ENCODE measurements around the gene RAB37. TPM values are rescaled to one million over a fixed set of nuclear protein-coding genes. Genes with fewer than 3 reads are reported as not detected.
A peak's percentile ranks its signal among the peaks of the same experiment; 100 is the strongest.

RAB37 gene
- total and polyA plus RNA-seq, 2 of the 13 experiments (the other 11 are each of a cell fraction or from before 2014, with no cell fraction given) = 0.91 to 3.7 TPM

GRCh38 chr17:74736513-74737298, at the start of gene RAB37 (continued):
- TF ChIP-seq, protein P1, sequence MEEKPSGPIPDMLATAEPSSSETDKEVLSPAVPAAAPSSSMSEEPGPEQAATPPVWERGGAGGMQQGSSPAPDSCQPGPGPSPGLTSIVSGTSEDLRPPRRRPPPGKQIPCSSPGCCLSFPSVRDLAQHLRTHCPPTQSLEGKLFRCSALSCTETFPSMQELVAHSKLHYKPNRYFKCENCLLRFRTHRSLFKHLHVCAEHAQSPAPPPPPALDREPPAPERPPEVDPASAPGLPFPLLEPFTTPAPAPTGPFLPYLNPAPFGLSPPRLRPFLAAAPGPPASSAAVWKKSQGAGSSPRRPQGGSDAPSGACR (CRISPR knock-in tag; IDR thresholded peaks at IDR 0.05) = peak; percentile 62; the same call in 1 of the 2 replicates
- TF ChIP-seq HNF1B (CRISPR knock-in tag; IDR thresholded peaks at IDR 0.05) (peak; percentile 90), THYN1 (CRISPR knock-in tag; IDR thresholded peaks at IDR 0.05; ENCODE audit: borderline replicate concordance, low read depth) (0 out of 2 replicates have a peak, but pooled peaks have one; percentile 25), NFIB (CRISPR knock-in tag; IDR thresholded peaks at IDR 0.05; ENCODE audit: borderline replicate concordance) (no peak), GLI4 (CRISPR knock-in tag; IDR thresholded peaks at IDR 0.05; ENCODE audit: borderline replicate concordance) (no peak; the same call in 1 of the 2 replicates), ZBTB7A (CRISPR knock-in tag; IDR thresholded peaks at IDR 0.05) (peak; percentile 85), ZFP82 (CRISPR knock-in tag; IDR thresholded peaks at IDR 0.05; ENCODE audit: borderline replicate concordance) (no peak), MTA3 (CRISPR knock-in tag; IDR thresholded peaks at IDR 0.05) (no peak), SMYD3 (CRISPR knock-in tag; IDR thresholded peaks at IDR 0.05) (peak; percentile 90), HBP1 (CRISPR knock-in tag; IDR thresholded peaks at IDR 0.05; ENCODE audit: low read depth) (peak; percentile 13; the same call in 1 of the 2 replicates), STAT6 (CRISPR knock-in tag; IDR thresholded peaks at IDR 0.05; ENCODE audit: borderline replicate concordance) (0 out of 2 replicates have a peak, but pooled peaks have one; percentile 70), ELF1 (CRISPR knock-in tag; IDR thresholded peaks at IDR 0.05) (peak; percentile 70), SAP130 (CRISPR knock-in tag; IDR thresholded peaks at IDR 0.05; ENCODE audit: low read depth) (peak; percentile 94), ZNF580 (CRISPR knock-in tag; IDR thresholded peaks at IDR 0.05; ENCODE audit: borderline replicate concordance, low read depth) (peak; percentile 82), ZNF44 (CRISPR knock-in tag; IDR thresholded peaks at IDR 0.05) (peak; percentile 89; the same call in 1 of the 2 replicates), SRSF9 (IDR thresholded peaks at IDR 0.05; ENCODE audit: borderline replicate concordance, insufficient read depth, low read depth, low read length, poor library complexity, severe bottlenecking) (no peak), KDM5A (IDR thresholded peaks at IDR 0.05; ENCODE audit: borderline replicate concordance, low read length) (no peak)
- TF ChIP-seq, protein P2, sequence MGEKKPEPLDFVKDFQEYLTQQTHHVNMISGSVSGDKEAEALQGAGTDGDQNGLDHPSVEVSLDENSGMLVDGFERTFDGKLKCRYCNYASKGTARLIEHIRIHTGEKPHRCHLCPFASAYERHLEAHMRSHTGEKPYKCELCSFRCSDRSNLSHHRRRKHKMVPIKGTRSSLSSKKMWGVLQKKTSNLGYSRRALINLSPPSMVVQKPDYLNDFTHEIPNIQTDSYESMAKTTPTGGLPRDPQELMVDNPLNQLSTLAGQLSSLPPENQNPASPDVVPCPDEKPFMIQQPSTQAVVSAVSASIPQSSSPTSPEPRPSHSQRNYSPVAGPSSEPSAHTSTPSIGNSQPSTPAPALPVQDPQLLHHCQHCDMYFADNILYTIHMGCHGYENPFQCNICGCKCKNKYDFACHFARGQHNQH (CRISPR knock-in tag; IDR thresholded peaks at IDR 0.05) = peak; percentile 75
- TF ChIP-seq, protein P3, sequence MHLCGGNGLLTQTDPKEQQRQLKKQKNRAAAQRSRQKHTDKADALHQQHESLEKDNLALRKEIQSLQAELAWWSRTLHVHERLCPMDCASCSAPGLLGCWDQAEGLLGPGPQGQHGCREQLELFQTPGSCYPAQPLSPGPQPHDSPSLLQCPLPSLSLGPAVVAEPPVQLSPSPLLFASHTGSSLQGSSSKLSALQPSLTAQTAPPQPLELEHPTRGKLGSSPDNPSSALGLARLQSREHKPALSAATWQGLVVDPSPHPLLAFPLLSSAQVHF (CRISPR knock-in tag; IDR thresholded peaks at IDR 0.05) = 0 out of 2 replicates have a peak, but pooled peaks have one; percentile 33

Measured in HepG2 (cell line).